Measurements from ENCODE around the gene TMEM82. TPM values are rescaled to one million over a fixed set of nuclear protein-coding genes. Genes with fewer than 3 reads are reported as not detected.

Gene TMEM82
- total and polyA plus RNA-seq, 10 donors, result not detected

DNA sequence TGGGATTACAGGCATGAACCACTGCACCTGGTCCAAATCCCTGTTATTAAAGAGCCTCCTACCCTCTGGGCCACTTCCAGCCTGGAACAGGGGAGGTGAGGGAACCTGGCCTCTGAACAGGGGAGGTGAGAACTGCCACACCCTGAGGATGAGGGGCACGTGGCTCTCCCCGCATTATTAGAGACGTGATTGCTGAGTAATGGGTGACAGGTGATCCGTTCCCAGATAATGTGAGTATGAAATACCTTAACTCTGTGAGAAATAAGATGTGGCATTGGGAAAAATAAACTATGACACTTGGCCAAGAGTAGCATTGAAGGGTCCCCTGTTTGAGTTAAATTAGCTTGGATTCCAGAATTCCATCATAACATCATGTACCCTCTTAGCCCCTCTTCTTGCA lies 19.9 kb upstream of the TMEM82 start:
- intact Hi-C loops (cut with DNase I; ENCODE audit: low total_unique reads), result no loop called here
- Histone ChIP-seq H3K27me3 (replicated peaks in 1 of 7) (no peaks in the 10 kb centered on the region), H3K27ac (no peak overlapping the region), H3K4me3 (no peak overlapping the region), H3K9me3 (no peaks in the 10 kb centered on the region), H3K36me3 (peaks cover 5 to 100% (median 86%) of the 10 kb centered on the region in 6 donors), H3K4me1 (no peaks in the 10 kb centered on the region)
- TF ChIP-seq POLR2AphosphoS5 (IDR thresholded peaks at IDR 0.05) (no peak), POLR2A (IDR thresholded peaks at IDR 0.05) (no peak)
- TF ChIP-seq, protein P1, sequence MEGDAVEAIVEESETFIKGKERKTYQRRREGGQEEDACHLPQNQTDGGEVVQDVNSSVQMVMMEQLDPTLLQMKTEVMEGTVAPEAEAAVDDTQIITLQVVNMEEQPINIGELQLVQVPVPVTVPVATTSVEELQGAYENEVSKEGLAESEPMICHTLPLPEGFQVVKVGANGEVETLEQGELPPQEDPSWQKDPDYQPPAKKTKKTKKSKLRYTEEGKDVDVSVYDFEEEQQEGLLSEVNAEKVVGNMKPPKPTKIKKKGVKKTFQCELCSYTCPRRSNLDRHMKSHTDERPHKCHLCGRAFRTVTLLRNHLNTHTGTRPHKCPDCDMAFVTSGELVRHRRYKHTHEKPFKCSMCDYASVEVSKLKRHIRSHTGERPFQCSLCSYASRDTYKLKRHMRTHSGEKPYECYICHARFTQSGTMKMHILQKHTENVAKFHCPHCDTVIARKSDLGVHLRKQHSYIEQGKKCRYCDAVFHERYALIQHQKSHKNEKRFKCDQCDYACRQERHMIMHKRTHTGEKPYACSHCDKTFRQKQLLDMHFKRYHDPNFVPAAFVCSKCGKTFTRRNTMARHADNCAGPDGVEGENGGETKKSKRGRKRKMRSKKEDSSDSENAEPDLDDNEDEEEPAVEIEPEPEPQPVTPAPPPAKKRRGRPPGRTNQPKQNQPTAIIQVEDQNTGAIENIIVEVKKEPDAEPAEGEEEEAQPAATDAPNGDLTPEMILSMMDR (IDR thresholded peaks at IDR 0.05 in 8 of 11, conservative IDR thresholded peaks at IDR 0.05 in 3 of 11), result no peak
- DNase-seq, result no peak
- 95 to 98% (median 96%) methylated on average over 4 of the region's 4 CpGs for WGBS, 5 donors

DNA sequence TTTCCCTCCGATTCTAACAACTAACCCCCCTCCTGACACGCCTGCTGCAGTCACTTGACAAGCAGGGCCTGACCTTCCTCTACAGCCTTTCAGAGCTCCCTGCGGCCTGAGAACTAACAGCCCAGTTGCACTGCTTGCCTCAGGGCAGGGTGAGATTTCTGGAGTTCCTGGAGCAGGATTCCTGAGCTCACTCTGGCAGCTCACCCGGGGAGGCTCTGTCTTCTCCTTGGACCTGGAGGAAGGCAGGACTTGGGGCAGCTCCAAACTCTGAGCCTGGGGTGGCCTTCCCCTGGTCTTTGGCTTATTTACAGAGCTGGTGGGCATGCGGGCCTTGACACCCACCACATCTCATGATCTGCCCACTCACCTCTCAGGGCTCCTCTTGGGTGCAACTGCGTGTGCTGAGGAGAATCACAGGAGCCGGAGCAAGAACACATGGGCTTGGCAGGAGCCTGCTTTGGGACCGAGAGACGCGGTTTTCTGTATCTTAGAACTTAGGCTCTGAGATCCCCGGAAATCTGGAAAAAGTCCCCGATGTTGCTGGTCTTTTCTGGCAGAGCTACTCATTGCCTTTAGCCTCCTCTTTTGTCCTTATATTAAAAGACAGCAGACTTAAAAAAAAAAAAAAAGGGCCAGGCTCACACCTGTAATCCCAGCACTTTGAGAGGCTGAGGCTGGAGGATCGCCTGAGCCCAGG lies 19.3 kb upstream of the TMEM82 start:
- no peaks in the 10 kb centered on the region for H3K27me3 ChIP-seq (replicated peaks in 1 of 7)
- no peak overlapping the region for H3K27ac ChIP-seq
- H3K4me1 ChIP-seq, result peaks cover 0 to 5% (median 0%) of the 10 kb centered on the region in 6 donors
- 91 to 95% (median 93%) methylated on average over 13 of the region's 13 CpGs for WGBS, 5 donors
- no peak overlapping the region for H3K4me3 ChIP-seq
- intact Hi-C loops (cut with DNase I; ENCODE audit: low total_unique reads), result no loop called here
- TF ChIP-seq, protein P1 (IDR thresholded peaks at IDR 0.05 in 8 of 11, conservative IDR thresholded peaks at IDR 0.05 in 3 of 11), result no peak
- H3K36me3 ChIP-seq, result peaks cover 6 to 100% (median 86%) of the 10 kb centered on the region in 6 donors
- H3K9me3 ChIP-seq, result no peaks in the 10 kb centered on the region
- DNase-seq, result no peak

DNA sequence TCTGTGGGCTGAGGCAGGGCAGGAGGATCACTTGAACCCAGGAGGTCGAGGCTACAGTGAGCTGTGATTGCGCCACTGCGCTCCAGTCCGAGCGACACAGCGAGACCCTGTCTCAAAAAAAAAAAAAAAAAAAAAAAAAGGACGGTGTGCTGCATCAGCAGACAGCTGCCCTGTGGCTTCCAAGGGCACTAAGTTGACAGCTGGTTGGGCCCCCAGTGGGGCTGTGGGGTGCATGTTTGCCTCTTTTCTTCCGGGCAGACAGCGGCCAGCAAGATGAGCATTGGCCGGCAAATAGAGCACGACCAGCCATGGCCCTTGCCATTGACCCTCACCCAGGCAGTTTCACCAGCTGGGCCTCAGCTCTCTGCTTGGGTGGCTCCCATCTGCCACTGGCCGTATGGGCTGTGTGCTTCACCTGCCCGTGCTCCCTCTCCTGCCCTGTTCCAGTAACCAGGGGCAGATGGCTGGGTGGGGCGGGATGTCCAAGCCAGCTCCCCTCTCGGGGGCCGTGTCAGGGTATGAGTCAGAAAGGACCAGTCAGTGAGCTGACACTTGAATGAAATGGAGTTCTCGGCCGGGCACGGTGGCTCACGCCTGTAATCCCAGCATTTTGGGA lies 18.6 kb upstream of the TMEM82 start:
- intact Hi-C loops (cut with DNase I; ENCODE audit: low total_unique reads), result no loop called here

More for the DNA sequence above, 18.6 kb upstream of the TMEM82 start:
- peaks cover 8 to 100% (median 86%) of the 10 kb centered on the region in 6 donors for H3K36me3 ChIP-seq
- peaks cover 0 to 13% (median 5%) of the 10 kb centered on the region in 6 donors for H3K4me1 ChIP-seq
- H3K27me3 ChIP-seq (replicated peaks in 1 of 7), result no peaks in the 10 kb centered on the region
- WGBS, 5 donors, result 83 to 95% (median 93%) methylated on average over 18 to 20 of the region's 20 CpGs
- H3K27ac ChIP-seq, result no peak overlapping the region
- H3K9me3 ChIP-seq, result no peaks in the 10 kb centered on the region
- DNase-seq, result no peak
- peak in 1 of 3 donors; percentile 46 for TF ChIP-seq POLR2AphosphoS5 (IDR thresholded peaks at IDR 0.05)
- TF ChIP-seq, protein P1 (IDR thresholded peaks at IDR 0.05 in 8 of 11, conservative IDR thresholded peaks at IDR 0.05 in 3 of 11), result no peak
- H3K4me3 ChIP-seq, result no peak overlapping the region

All from spleen (tissue), 11 donors.